ENCODE results near the gene NUP58.

DNA sequence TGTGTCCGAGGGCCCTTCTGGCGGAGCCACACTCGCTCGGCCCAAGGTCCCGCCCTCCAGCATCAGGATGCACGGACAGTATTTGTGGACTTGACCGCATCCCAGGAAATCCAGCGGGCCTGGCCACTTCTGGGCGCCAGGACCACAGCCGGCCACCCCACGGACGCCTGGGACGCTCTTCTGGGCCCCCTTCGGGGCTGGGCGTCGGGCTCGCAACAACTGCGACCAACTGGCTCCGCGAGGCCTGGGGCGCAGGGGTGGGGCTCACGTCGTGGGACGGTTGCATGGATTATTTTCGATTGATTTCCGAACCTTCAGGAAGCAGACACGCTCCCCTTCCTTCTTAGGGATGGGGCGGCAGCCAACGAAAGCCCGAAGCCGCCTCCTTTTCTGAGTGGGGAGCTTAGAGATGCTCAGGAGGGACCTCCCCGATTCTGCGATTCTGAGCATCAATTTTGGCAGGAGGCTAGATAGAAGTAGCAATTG is 521 bp upstream of the NUP58 start:
- no peak for TF ChIP-seq POLR2A (IDR thresholded peaks at IDR 0.05)
- TF ChIP-seq, protein P1, sequence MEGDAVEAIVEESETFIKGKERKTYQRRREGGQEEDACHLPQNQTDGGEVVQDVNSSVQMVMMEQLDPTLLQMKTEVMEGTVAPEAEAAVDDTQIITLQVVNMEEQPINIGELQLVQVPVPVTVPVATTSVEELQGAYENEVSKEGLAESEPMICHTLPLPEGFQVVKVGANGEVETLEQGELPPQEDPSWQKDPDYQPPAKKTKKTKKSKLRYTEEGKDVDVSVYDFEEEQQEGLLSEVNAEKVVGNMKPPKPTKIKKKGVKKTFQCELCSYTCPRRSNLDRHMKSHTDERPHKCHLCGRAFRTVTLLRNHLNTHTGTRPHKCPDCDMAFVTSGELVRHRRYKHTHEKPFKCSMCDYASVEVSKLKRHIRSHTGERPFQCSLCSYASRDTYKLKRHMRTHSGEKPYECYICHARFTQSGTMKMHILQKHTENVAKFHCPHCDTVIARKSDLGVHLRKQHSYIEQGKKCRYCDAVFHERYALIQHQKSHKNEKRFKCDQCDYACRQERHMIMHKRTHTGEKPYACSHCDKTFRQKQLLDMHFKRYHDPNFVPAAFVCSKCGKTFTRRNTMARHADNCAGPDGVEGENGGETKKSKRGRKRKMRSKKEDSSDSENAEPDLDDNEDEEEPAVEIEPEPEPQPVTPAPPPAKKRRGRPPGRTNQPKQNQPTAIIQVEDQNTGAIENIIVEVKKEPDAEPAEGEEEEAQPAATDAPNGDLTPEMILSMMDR (IDR thresholded peaks at IDR 0.05) = no peak
- TF ChIP-seq POLR2AphosphoS5 (IDR thresholded peaks at IDR 0.05) = no peak
- no peak for TF ChIP-seq EP300 (IDR thresholded peaks at IDR 0.05; ENCODE audit: low read depth)
